H9 (cell line): ENCODE measurements around the gene PGAM1. TPM values are rescaled to one million over a fixed set of nuclear protein-coding genes. Genes with fewer than 3 reads are reported as not detected.

ENCODE experiments used
- DNase-seq: peaks from one replicate; pipeline ENCODE4 v3.0.0-alpha.2; 2017
- H2AFZ ChIP-seq: one replicate; pipeline ENCODE4 v1.6.1; 2013; ENCODE audit warnings: mild to moderate bottlenecking, low read length, control low read depth, moderate library complexity
- H2AK5ac ChIP-seq: 2 replicates; pipeline ENCODE4 v1.6.1; 2013; ENCODE audit warnings: low read length, control low read depth, mixed read lengths; ENCODE audit not compliant: insufficient read length
- H2BK120ac ChIP-seq: one replicate; pipeline ENCODE4 v1.6.1; 2013; ENCODE audit warnings: low read depth, mild to moderate bottlenecking, low read length, control low read depth, inconsistent platforms; ENCODE audit not compliant: poor library complexity, severe bottlenecking
- H2BK12ac ChIP-seq: 2 replicates; pipeline ENCODE4 v1.6.1; 2013; ENCODE audit warnings: low read length, control low read depth, mixed read lengths, low read depth; ENCODE audit not compliant: insufficient read length
- H2BK15ac ChIP-seq: 2 replicates; pipeline ENCODE4 v1.6.1; 2013; ENCODE audit warnings: low read depth, low read length, control low read depth
- H2BK20ac ChIP-seq: one replicate; pipeline ENCODE4 v1.6.1; 2013; ENCODE audit warnings: low read depth, mild to moderate bottlenecking, low read length, control low read depth, inconsistent platforms; ENCODE audit not compliant: poor library complexity, severe bottlenecking
- H2BK5ac ChIP-seq: 2 replicates; pipeline ENCODE4 v1.6.1; 2013; ENCODE audit warnings: low read length, control low read depth, mixed read lengths; ENCODE audit not compliant: insufficient read length
- H3K14ac ChIP-seq: 2 replicates; pipeline ENCODE4 v1.6.1; 2013; ENCODE audit warnings: low read length, control low read depth; ENCODE audit not compliant: insufficient read depth
- H3K18ac ChIP-seq: 2 replicates; pipeline ENCODE4 v1.6.1; 2013; ENCODE audit warnings: low read depth, mild to moderate bottlenecking, mixed read lengths, low read length, control low read depth; ENCODE audit not compliant: insufficient read length
- H3K23ac ChIP-seq: 2 replicates; pipeline ENCODE4 v1.6.1; 2013; ENCODE audit warnings: low read length, control low read depth, mixed read lengths, low read depth; ENCODE audit not compliant: insufficient read length
- H3K23me2 ChIP-seq: 2 replicates; pipeline ENCODE4 v1.6.1; 2013; ENCODE audit warnings: low read depth, mild to moderate bottlenecking, mixed read lengths, low read length, control low read depth; ENCODE audit not compliant: insufficient read length, poor library complexity, severe bottlenecking
- H3K27ac ChIP-seq: 2 replicates; pipeline ENCODE4 v1.5.1; 2013; ENCODE audit warnings: low read length, control low read depth, mixed read lengths, low read depth; ENCODE audit not compliant: insufficient read length
- H3K27me3 ChIP-seq: 2 replicates; pipeline ENCODE4 v1.6.1; 2013; ENCODE audit warnings: low read length, control low read depth, inconsistent platforms; ENCODE audit not compliant: insufficient read depth
- H3K4ac ChIP-seq: 2 replicates; pipeline ENCODE4 v1.6.1; 2013; ENCODE audit warnings: low read depth, mild to moderate bottlenecking, control low read depth, inconsistent platforms, low read length, moderate library complexity
- H3K4me1 ChIP-seq: 2 replicates; pipeline ENCODE4 v1.6.1; 2013; ENCODE audit warnings: low read length, control low read depth, inconsistent platforms; ENCODE audit not compliant: insufficient read depth
- H3K4me2 ChIP-seq: 2 replicates; pipeline ENCODE4 v1.6.1; 2013; ENCODE audit warnings: low read length, control low read depth, mixed read lengths; ENCODE audit not compliant: insufficient read length, insufficient read depth
- H3K56ac ChIP-seq: 2 replicates; pipeline ENCODE4 v1.6.1; 2013; ENCODE audit warnings: low read depth, mild to moderate bottlenecking, mixed read lengths, low read length, control low read depth; ENCODE audit not compliant: insufficient read length
- H3K79me1 ChIP-seq: 2 replicates; pipeline ENCODE4 v1.6.1; 2013; ENCODE audit warnings: low read depth, mild to moderate bottlenecking, moderate library complexity, low read length, control low read depth, inconsistent platforms; ENCODE audit not compliant: insufficient read depth, poor library complexity, severe bottlenecking
- H3K79me2 ChIP-seq: 2 replicates; pipeline ENCODE4 v1.6.1; 2013; ENCODE audit warnings: low read length, control low read depth, inconsistent platforms; ENCODE audit not compliant: insufficient read depth
- H3K9ac ChIP-seq: 2 replicates; pipeline ENCODE4 v1.6.1; 2013; ENCODE audit warnings: low read length, control low read depth, mixed read lengths; ENCODE audit not compliant: insufficient read length; ENCODE audit errors: extremely low read depth
- H3K9me3 ChIP-seq: one replicate; pipeline ENCODE4 v1.6.1; 2013; ENCODE audit warnings: low read depth, low read length, inconsistent platforms; ENCODE audit not compliant: control insufficient read depth
- H3T11ph ChIP-seq: one replicate; pipeline ENCODE4 v1.6.1; 2013; ENCODE audit warnings: mild to moderate bottlenecking, low read length, control low read depth, inconsistent platforms
- H4K20me1 ChIP-seq: one replicate; pipeline ENCODE4 v1.6.1; 2013; ENCODE audit not compliant: control insufficient read depth, insufficient read length, insufficient read depth
- H4K5ac ChIP-seq: 2 replicates; pipeline ENCODE4 v1.6.1; 2013; ENCODE audit warnings: low read depth, mild to moderate bottlenecking, mixed read lengths, low read length, control low read depth; ENCODE audit not compliant: insufficient read length
- H4K8ac ChIP-seq: replicated peaks from 2 replicates; pipeline ENCODE4 v1.6.1; 2013; ENCODE audit warnings: low read length, control low read depth, mixed read lengths, low read depth; ENCODE audit not compliant: insufficient read length
- H4K91ac ChIP-seq: 2 replicates; pipeline ENCODE4 v1.6.1; 2013; ENCODE audit warnings: low read depth, mild to moderate bottlenecking, moderate library complexity, mixed read lengths, low read length, control low read depth; ENCODE audit not compliant: insufficient read length
- H3K27ac Mint-ChIP-seq, 3 experiments: 2 replicates in 2 of 3; 3 replicates in 1 of 3; pipeline ENCODE4 v1.8.0; 2020 to 2021; ENCODE audit warnings: mixed read lengths in 3 of 3, mild to moderate bottlenecking in 1 of 3, moderate library complexity in 1 of 3
- H3K27me3 Mint-ChIP-seq: 2 replicates; pipeline ENCODE4 v1.8.0; 2021; ENCODE audit warnings: low read depth, mild to moderate bottlenecking, moderate library complexity, mixed read lengths
- H3K36me3 Mint-ChIP-seq, 3 experiments: 2 replicates in 2 of 3; 3 replicates in 1 of 3; pipeline ENCODE4 v1.8.0; 2020 to 2021; ENCODE audit warnings: low read depth in 3 of 3, mixed read lengths in 3 of 3; ENCODE audit not compliant: insufficient read depth in 1 of 3
- H3K4me1 Mint-ChIP-seq, 2 experiments: 2 replicates each; pipeline ENCODE4 v1.8.0; 2020; ENCODE audit warnings: mixed read lengths in 2 of 2
- H3K4me3 Mint-ChIP-seq, 2 experiments: 2 replicates in 1 of 2; 3 replicates in 1 of 2; pipeline ENCODE4 v1.8.0; 2020 to 2021; ENCODE audit warnings: mild to moderate bottlenecking in 2 of 2, mixed read lengths in 2 of 2, moderate library complexity in 1 of 2
- H3K9me3 Mint-ChIP-seq, 2 experiments: 2 replicates in 1 of 2; 3 replicates in 1 of 2; pipeline ENCODE4 v1.8.0; 2020; ENCODE audit warnings: mild to moderate bottlenecking in 2 of 2, mixed read lengths in 2 of 2, moderate library complexity in 1 of 2
- CTCF ChIP-seq: fragments of 200-600 bp; sonication (generic); conservative IDR thresholded peaks from 3 replicates; pipeline ENCODE4 v1.8.0; 2021; ENCODE audit warnings: antibody characterized with exemption, mild to moderate bottlenecking
- WGBS: extraction: QIAGEN DNeasy Blood & Tissue Kit; methylation state at CpG from one replicate; pipeline ENCODE4 v1.1.7; 2013; ENCODE audit warnings: missing lambda C conversion rate, low lambda C conversion rate, mixed read lengths; ENCODE audit not compliant: insufficient read length; ENCODE audit errors: extremely low coverage; 5-methylcytosine and 5-hydroxymethylcytosine counted together
- total RNA-seq: library from RNA; stranded (reverse); gene quantifications from 2 replicates; pipeline ENCODE4 v1.2.1, GENCODE V29; 2021

Gene PGAM1
- total RNA-seq, 1 experiment from 2014 or later, result 932 TPM

- no peak overlapping the region for H3K4me2 ChIP-seq
- no peak overlapping the region for H4K5ac ChIP-seq
- H2AFZ ChIP-seq, result no peak overlapping the region
- no peaks in the 10 kb centered on the region for H3K27me3 ChIP-seq
- no peaks in the 10 kb centered on the region for H3K9me3 ChIP-seq
- no peaks in the 10 kb centered on the region for H4K20me1 ChIP-seq
- H3K9ac ChIP-seq, result no peak overlapping the region
- H3K27me3 Mint-ChIP-seq, result no peaks in the 10 kb centered on the region; the same call in 1 of the 2 replicates
- no peak overlapping the region for H2AK5ac ChIP-seq
- no peak overlapping the region for H3K4ac ChIP-seq
- no peak for DNase-seq
- no peaks in the 10 kb centered on the region for H3K79me2 ChIP-seq
- H3K4me1 ChIP-seq, result no peaks in the 10 kb centered on the region
- no peak overlapping the region for H3K23ac ChIP-seq
- no peak overlapping the region for H3T11ph ChIP-seq
- H3K56ac ChIP-seq, result no peak overlapping the region
- no peak overlapping the region for H3K27ac ChIP-seq
- no peaks in the 10 kb centered on the region; a peak in 1 of 4 replicates for H3K4me1 Mint-ChIP-seq
- no peak overlapping the region for H3K18ac ChIP-seq
- no peak overlapping the region for H4K91ac ChIP-seq
- H3K14ac ChIP-seq, result no peak overlapping the region
- H4K8ac ChIP-seq, result no peak overlapping the region
- H2BK5ac ChIP-seq, result no peak overlapping the region
- H2BK15ac ChIP-seq, result no peak overlapping the region
- H3K9me3 Mint-ChIP-seq, result no peaks in the 10 kb centered on the region
- H2BK20ac ChIP-seq, result no peak overlapping the region
- no peaks in the 10 kb centered on the region for H3K23me2 ChIP-seq
- H3K79me1 ChIP-seq, result no peaks in the 10 kb centered on the region
- H2BK120ac ChIP-seq, result no peak overlapping the region
- peak overlapping the region in 2 of 3 experiments; percentile 79 to 91; a peak in 3 of 7 replicates for H3K27ac Mint-ChIP-seq
- peaks cover 30 to 81% (median 67%) of the 10 kb centered on the region in 3 experiments for H3K36me3 Mint-ChIP-seq
- H2BK12ac ChIP-seq, result no peak overlapping the region
- no peak for TF ChIP-seq CTCF
- WGBS, result no CpG with 5 or more reads among the region's 1 CpG
- no peak overlapping the region for H3K4me3 Mint-ChIP-seq
Observed at GRCh38 chr10:97434557-97434956, 8.6 kb downstream of the PGAM1 start.
